SW 1271 (cell line): ENCODE data around the gene TMEM178A.
"Not testable (repeated sequence)": the region's sequence is repeated elsewhere in the genome, so short reads cannot be mapped to it uniquely, and the experiment has no call there.

Experiments used
- DNase-seq, 2 experiments: peaks; one replicate each; lab custom pipeline; 2025; lab: John Stamatoyannopoulos, UW

TMEM178A gene

DNA sequence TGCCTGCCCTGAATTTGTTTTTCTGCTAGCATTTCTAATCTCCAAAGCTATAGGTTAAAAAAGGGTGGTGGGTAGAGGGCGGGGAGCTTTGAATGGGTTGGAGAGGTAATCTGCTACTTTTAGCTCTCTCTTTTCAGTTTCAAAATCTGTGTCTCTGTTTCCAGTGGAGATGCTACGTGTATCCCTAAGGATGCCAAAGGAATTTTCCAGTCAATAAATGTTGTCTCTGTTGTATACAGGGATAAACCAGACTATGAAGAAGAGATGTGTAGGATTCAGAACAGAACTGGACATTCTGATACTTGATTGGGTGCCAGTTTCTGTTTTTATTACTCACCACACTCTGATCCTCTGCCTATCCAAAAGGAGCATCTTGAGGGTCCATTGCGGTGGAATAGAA, 50.1 kb downstream of the TMEM178A start:
- no peak for DNase-seq

GRCh38 chr2:39717067-39717466, 51.4 kb downstream of the TMEM178A start:
- no peak for DNase-seq

DNA sequence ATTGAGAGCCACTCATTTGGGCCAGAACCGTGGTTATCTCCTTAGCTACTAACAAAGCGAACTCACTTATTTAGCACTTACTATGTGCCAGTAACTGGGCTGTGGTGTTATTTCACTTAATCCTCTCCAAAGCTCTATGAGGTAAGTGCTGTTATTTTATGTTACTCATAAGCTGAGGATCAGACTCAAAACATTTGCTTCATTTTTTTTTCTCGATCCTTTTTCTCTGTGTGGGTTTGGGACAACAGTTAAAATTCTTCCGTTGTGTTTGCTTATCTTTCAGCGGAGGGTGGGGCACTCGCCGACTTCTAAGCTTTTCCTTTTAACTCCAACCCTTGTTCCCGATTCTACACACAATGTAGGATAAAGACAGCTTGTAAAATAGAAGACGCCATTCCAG, 52.8 kb downstream of the TMEM178A start:
- no peak for DNase-seq

- no peak for DNase-seq
Measured at GRCh38 chr2:39719317-39719716, 53.6 kb downstream of the TMEM178A start.

- no peak for DNase-seq
Measured at GRCh38 chr2:39720970-39721369, 55.3 kb downstream of the TMEM178A start.

DNA sequence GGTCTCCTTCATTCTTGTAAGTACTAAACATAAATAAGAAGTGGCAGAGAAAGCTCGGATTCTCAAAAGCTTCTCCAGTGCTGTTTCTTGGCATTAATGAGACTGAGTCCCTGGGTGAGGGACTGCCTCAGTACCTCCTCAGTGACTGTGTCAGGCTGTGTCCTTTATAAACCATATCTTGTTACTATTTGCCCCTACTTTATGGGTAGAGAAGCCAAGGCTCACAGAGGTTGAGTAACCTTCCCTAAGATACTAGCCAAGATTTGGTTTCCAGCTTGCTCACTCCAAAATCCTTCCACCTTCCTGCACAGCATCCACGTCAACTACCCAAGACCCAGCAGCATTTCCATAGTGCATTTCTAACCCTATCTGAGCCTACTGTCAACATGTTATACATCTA, 57.8 kb downstream of the TMEM178A start:
- DNase-seq: no peak

DNA sequence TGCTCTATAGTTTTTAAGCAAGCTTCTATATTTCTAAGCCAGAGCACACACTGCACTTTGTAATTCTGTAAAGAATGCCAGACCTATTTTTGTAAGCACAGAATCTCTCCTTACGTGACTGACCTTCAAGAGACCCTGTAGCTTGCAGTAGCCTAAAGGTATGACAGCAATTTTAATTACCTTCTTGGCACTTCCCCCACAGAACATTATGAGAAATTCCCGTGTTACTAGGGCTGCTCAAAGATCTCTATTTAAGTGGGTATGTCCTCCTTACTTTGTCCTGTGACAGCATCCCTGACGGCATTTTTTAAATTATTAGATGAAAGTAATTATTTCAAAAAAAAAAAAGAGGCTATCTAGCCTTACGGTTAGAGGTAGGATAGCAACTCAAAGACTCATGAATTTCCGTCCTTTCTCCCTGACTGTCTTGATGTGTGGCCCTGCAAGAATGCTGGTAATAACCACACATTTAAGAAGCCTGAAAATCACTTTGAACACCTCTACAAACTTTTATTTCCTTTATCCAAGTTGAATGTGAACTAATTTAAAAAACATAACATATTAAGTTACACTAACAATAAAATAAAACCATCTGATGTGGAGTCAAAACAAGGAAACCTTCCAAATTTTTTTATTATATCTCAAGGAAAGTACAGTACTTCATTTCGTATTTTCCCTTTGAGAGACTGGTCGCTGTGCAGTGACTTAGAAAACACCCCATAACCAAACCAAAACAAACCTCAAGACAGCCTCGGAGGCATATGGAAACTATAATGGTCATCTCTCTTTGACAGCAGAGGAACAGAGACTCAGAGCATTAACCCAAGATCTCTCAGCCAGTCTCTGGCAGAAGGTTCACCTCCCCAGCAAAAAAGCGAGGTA, 58.5 kb downstream of the TMEM178A start:
- DNase-seq: no peak

DNA sequence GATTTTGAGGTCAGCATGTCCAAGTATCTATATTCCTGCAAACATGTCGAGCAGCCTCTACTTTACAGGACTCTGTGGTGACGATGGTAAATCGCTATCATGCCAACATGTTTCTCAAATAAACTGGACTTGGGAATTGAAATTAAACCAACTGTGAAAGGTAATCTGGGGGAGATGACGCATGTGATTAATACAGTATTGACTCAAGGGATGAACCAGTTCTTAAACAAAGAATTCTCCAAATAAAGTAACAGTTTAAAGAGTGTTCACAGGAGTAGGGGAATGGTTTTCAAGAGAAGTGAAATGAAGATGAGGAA, 59.1 kb downstream of the TMEM178A start:
- no peak for DNase-seq

GRCh38 chr2:39725401-39725800, 59.7 kb downstream of the TMEM178A start:
- DNase-seq: no peak

- not testable (repeated sequence) for DNase-seq
Measured at GRCh38 chr2:39728085-39728484, 62.4 kb downstream of the TMEM178A start.

DNA sequence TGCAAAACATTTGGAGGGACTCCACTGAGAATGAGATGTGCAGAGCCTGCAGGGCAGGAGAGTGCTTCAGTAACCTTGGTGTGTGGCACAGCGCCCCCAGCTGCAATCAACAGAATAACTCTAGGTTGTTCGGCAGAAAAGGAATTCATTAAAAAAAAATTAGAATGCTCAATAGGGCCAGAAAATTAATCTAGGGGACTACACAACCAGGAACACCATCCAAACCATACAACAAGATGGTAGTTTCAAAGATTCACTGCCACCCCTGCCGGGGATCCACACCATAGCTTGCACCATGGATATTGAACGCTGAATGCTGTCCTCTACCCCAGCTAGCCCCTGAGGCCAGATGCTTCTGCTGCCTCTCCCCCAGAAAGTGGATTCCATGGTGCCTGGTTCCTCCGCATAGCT, 63.2 kb downstream of the TMEM178A start:
- DNase-seq: peak; percentile 25 to 27

- DNase-seq: no peak
Measured at GRCh38 chr2:39730276-39730675, 64.6 kb downstream of the TMEM178A start.

GRCh38 chr2:39730685-39731302, 65.1 kb downstream of the TMEM178A start:
- DNase-seq: peak in 1 of 2 experiments; percentile 28

DNA sequence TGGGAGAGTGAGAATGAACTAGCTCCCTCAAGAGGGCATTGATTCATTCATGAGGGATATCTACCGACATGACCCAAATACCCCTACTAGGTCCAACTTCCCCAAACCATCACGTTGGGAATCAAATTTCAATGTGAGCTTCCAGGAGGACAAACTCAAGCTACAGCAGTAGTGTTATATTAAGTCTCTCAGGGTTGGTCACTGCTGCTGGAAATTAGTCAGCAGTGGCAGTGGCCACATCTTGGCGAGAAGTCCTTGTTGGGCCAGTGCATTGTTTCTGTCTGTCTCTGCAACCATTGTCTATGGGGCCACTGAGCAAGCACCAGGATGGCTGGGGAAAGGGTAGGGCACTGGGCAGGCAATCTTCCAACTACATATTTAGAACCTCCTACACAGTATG, 65.8 kb downstream of the TMEM178A start:
- DNase-seq: no peak

- no peak for DNase-seq
Measured at GRCh38 chr2:39732482-39732881, 66.8 kb downstream of the TMEM178A start.

DNA sequence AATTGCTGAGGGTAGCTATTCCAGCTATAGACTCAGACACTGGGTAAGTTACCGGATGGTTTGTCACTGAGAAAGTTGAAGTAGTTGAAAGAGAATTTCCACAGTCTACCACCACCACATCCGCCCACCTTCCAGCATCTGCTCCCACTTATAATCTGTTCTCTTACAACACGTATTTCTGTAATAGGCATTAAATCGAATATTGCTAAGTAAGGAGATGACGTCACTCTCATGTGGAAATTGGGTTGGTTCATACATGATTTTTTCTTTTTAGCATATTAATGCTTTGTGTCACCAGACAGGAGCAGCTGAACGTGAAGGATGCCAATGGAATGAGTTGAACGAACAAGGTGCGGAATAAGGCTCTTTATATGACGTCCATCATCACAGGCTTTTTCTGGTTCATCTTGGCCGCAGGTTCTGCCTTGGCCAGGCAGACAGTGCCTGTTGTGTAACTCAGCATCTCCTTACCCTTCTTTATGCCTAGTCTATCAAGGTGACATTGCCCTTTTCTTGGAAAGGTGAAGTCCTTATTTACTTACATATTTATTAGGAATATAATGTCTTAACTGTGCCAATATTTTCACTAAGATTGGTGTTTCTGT, 67.5 kb downstream of the TMEM178A start:
- DNase-seq: no peak

GRCh38 chr2:39734445-39734844, 68.7 kb downstream of the TMEM178A start:
- DNase-seq: no peak

- no peak for DNase-seq
Measured at GRCh38 chr2:39735648-39736047, 69.9 kb downstream of the TMEM178A start.

DNA sequence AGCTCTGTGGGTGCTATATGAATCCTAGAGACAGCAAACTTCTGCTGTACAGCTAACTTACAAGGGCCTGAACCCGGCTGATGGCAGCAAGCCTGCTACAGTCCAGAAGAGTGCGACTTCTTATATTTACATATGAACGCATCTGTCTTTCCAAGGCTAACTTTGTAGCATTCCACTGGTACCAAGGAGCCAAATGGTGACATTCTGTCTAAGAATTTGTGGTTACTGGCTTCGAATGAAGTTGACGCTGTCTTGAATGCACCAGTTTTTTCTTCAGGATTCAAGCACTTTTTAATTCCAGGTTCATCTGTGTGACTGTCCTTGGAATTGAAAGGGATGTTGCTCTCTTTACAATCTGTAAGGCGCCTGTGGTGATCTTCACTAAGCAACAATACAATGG, 70.9 kb downstream of the TMEM178A start:
- no peak for DNase-seq

DNA sequence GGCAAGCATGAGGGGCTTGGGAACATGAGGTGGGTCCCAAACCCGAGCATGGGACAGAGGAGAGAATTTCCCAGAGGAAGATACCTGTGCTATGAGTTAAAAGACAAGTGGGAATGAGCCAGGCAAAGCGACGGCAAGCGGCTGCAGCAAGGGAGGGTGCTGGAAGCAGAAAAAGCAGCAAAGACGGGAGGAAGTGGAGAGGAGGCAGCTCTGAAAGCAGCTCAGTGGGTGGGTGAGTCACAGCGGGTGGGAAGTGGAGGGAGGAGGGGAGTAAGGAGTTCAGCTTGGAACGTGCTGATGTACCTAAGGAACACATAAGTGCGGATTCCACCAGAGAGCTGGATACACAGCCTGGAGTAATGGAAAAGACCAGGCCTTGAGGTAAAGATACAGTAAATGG, 71.9 kb downstream of the TMEM178A start:
- DNase-seq: no peak

GRCh38 chr2:39738936-39739335, 73.2 kb downstream of the TMEM178A start:
- DNase-seq: no peak

DNA sequence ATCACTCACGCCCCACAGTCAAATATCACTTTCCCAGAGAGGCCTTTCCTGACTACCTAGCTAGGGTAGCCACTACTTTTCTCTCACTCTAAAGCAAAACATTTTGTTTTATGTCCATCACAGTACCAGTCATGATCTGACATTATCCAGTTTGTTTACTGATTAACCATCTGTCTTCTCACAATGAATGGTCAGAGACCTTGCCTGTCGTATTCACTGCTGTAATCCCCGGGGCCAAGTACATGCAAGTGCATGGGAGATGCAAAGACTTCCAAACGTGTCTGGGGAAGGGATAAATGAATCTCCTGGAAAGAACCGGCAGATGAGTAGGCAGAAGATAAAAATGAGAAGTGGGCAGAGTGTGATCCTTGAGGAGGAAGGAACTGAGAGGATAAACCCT, 73.7 kb downstream of the TMEM178A start:
- DNase-seq: no peak

- no peak for DNase-seq
Measured at GRCh38 chr2:39741871-39742270, 76.2 kb downstream of the TMEM178A start.
